Omental fat pad (tissue), 4 donors: ENCODE measurements around the gene PDE1A. TPM values are rescaled to one million over a fixed set of nuclear protein-coding genes. Genes with fewer than 3 reads are reported as not detected.

Experiments used
- ATAC-seq: fragments of 150-250 bp; one replicate; pipeline ENCODE4 v1.9.1; 2016; ENCODE audit warnings: mild to moderate bottlenecking, moderate library complexity; ENCODE audit not compliant: low FRiP score
- DNase-seq: peaks from one replicate; pipeline ENCODE4 v3.0.0-alpha.2; 2019; ENCODE audit warnings: low spot score
- CTCF ChIP-seq, 3 donors: fragments of 450-650 bp; IDR thresholded peaks; one replicate each; pipeline ENCODE4 v1.5.1; 2016 to 2017; ENCODE audit warnings: antibody characterized with exemption in 3 of 3, mild to moderate bottlenecking in 3 of 3, moderate library complexity in 2 of 3
- total RNA-seq, 4 donors: library from RNA; depleted of rRNA; stranded (reverse); fragments of >200 nt; gene quantifications; one replicate each; pipeline ENCODE4 v1.1.0, GENCODE V29; 2016

Gene PDE1A
- total RNA-seq, 4 donors from 2014 or later: 7.9 to 28.2 (median 13.1) TPM

GRCh38 chr2:182245963-182246362, 180.9 kb downstream of the PDE1A start:
- no peak for ATAC-seq
- no peak for DNase-seq
- no peak for TF ChIP-seq CTCF (IDR thresholded peaks at IDR 0.05)

GRCh38 chr2:182242609-182243008, 184.2 kb downstream of the PDE1A start:
- no peak for ATAC-seq
- no peak for DNase-seq
- no peak for TF ChIP-seq CTCF (IDR thresholded peaks at IDR 0.05)

- no peak for TF ChIP-seq CTCF (IDR thresholded peaks at IDR 0.05)
- no peak for ATAC-seq
- no peak for DNase-seq
Measured at GRCh38 chr2:182241936-182242335, 184.9 kb downstream of the PDE1A start.

DNA sequence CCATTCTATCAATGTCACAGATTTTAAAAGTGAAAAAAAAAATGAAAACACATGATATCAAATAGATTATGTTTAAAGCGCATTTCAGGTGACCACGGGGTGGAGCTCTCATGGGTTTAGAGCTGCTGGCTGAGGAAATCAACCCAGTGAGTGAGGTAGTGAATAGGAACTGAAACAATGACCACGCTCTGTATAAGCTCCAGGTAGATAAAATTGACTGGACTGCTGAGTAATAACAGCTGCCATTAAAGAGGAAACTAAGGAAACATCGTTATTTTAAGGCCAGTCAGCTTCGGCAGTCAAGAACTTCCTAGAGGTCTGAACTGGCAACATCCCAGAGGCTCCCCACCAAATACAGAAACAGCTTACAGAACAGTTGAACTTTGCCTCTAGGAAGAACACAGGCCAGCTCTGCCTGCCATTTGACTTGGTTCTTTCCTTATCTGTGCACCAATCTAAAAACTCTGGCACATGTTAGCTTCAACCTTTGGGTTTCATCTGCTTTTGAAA, 185.9 kb downstream of the PDE1A start:
- TF ChIP-seq CTCF (IDR thresholded peaks at IDR 0.05): no peak
- no peak for DNase-seq
- ATAC-seq: no peak

DNA sequence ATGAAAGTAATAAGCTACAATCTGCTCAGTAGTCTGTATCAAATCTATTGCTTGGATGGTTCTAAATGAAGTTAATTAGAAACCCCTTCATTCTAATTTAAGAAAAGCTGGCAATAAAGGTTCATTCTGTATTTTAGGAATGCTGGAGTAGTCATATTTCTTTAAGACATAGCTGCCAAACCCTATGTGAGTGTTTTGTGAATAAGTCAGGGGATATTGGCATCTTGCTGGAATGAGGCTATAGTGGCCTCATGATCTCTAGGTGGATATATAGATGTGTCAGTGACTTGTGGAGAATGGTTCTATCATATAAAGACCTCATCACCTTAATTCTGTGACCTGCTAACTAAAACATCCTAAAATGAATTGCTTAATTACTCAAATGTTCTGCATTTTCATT, 196.3 kb downstream of the PDE1A start:
- TF ChIP-seq CTCF (IDR thresholded peaks at IDR 0.05): no peak
- DNase-seq (no peak), ATAC-seq (no peak)

- no peak for DNase-seq
- no peak for ATAC-seq
- no peak for TF ChIP-seq CTCF (IDR thresholded peaks at IDR 0.05)
Measured at GRCh38 chr2:182229297-182229696, 197.5 kb downstream of the PDE1A start.

- ATAC-seq (no peak), DNase-seq (no peak)
- TF ChIP-seq CTCF (IDR thresholded peaks at IDR 0.05): no peak
Measured at GRCh38 chr2:182228741-182229140, 198.1 kb downstream of the PDE1A start.
